Mesothelial cell of epicardium (in vitro differentiated cells): Measurements from ENCODE around the gene SCEL. TPM values are rescaled to one million over a fixed set of nuclear protein-coding genes. Genes with fewer than 3 reads are reported as not detected.

ENCODE experiments used
- DNase-seq, 2 experiments: peaks; one replicate each; pipeline ENCODE4 v3.0.0; 2021; ENCODE audit warnings: low spot score in 2 of 2; ENCODE audit not compliant: unreplicated experiment in 2 of 2
- H3K27ac Mint-ChIP-seq: 2 replicates; pipeline ENCODE4 v1.8.0; 2021; ENCODE audit warnings: mixed read lengths
- H3K27me3 Mint-ChIP-seq: 2 replicates; pipeline ENCODE4 v1.8.0; 2021; ENCODE audit warnings: low read depth, mixed read lengths
- H3K36me3 Mint-ChIP-seq: 2 replicates; pipeline ENCODE4 v1.8.0; 2021; ENCODE audit warnings: mixed read lengths
- H3K4me1 Mint-ChIP-seq: 2 replicates; pipeline ENCODE4 v1.8.0; 2021; ENCODE audit warnings: mixed read lengths
- H3K4me3 Mint-ChIP-seq: 2 replicates; pipeline ENCODE4 v1.8.0; 2021; ENCODE audit warnings: mild to moderate bottlenecking, moderate library complexity, mixed read lengths
- H3K9me3 Mint-ChIP-seq: 2 replicates; pipeline ENCODE4 v1.8.0; 2021; ENCODE audit warnings: mixed read lengths
- CTCF ChIP-seq: fragments of 200-600 bp; sonication (generic); IDR thresholded peaks from one replicate; pipeline ENCODE4 v1.5.0; 2021; ENCODE audit warnings: antibody characterized with exemption; ENCODE audit not compliant: unreplicated experiment
- total RNA-seq: library from RNA; stranded (reverse); gene quantifications from 3 replicates; pipeline ENCODE4 v1.2.1, GENCODE V29; 2021

SCEL gene
- total RNA-seq, 1 donor from 2014 or later = not detected

- TF ChIP-seq CTCF = no peak
- Mint-ChIP-seq H3K36me3 (no peaks in the 10 kb centered on the region), H3K4me3 (no peak overlapping the region), H3K4me1 (peaks cover 30% of the 10 kb centered on the region), H3K27ac (peak overlapping the region; percentile 80), H3K27me3 (no peaks in the 10 kb centered on the region), H3K9me3 (peaks cover 7% of the 10 kb centered on the region)
- DNase-seq = no peak
These were observed 852 bp downstream of the SCEL start for GRCh38 chr13:77536358-77536757.

GRCh38 chr13:77537289-77537919, 1.9 kb downstream of the SCEL start:
- Mint-ChIP-seq H3K27me3 (no peaks in the 10 kb centered on the region), H3K9me3 (peaks cover 7% of the 10 kb centered on the region), H3K27ac (peak overlapping the region; percentile 80), H3K36me3 (no peaks in the 10 kb centered on the region), H3K4me3 (no peak overlapping the region), H3K4me1 (peaks cover 30% of the 10 kb centered on the region)
- no peak for DNase-seq
- TF ChIP-seq CTCF = no peak

- Mint-ChIP-seq H3K36me3 (no peaks in the 10 kb centered on the region), H3K27ac (peak overlapping the region; percentile 7), H3K27me3 (no peaks in the 10 kb centered on the region), H3K4me1 (peaks cover 41% of the 10 kb centered on the region), H3K4me3 (no peak overlapping the region), H3K9me3 (no peaks in the 10 kb centered on the region)
- TF ChIP-seq CTCF = no peak
- DNase-seq = no peak
These were observed 8.2 kb downstream of the SCEL start for GRCh38 chr13:77543711-77544110.

- H3K27me3 Mint-ChIP-seq = no peaks in the 10 kb centered on the region
- H3K9me3 Mint-ChIP-seq = no peaks in the 10 kb centered on the region
- no peaks in the 10 kb centered on the region for H3K36me3 Mint-ChIP-seq
- H3K4me3 Mint-ChIP-seq = no peak overlapping the region
- H3K27ac Mint-ChIP-seq = peak overlapping the region; percentile 73
- TF ChIP-seq CTCF = no peak
- DNase-seq = peak; percentile 27 to 56
- peaks cover 41% of the 10 kb centered on the region for H3K4me1 Mint-ChIP-seq
These were observed 8.8 kb downstream of the SCEL start for GRCh38 chr13:77544355-77544754.

GRCh38 chr13:77544758-77545338, 9.3 kb downstream of the SCEL start:
- no peaks in the 10 kb centered on the region for H3K9me3 Mint-ChIP-seq
- peak overlapping the region; percentile 73 for H3K27ac Mint-ChIP-seq
- no peak for DNase-seq
- H3K4me1 Mint-ChIP-seq = peaks cover 41% of the 10 kb centered on the region
- H3K27me3 Mint-ChIP-seq = no peaks in the 10 kb centered on the region
- no peak overlapping the region for H3K4me3 Mint-ChIP-seq
- no peaks in the 10 kb centered on the region for H3K36me3 Mint-ChIP-seq
- TF ChIP-seq CTCF = no peak
